ENCODE measurements around the gene MXRA8. TPM values are rescaled to one million over a fixed set of nuclear protein-coding genes. Genes with fewer than 3 reads are reported as not detected.

Gene MXRA8
- total RNA-seq, 1 experiment from 2014 or later: 5.0 TPM

- Mint-ChIP-seq H3K4me1 (ENCODE audit: low read depth, unreplicated experiment) (no peaks in the 10 kb centered on the region), H3K4me3 (ENCODE audit: unreplicated experiment) (no peak overlapping the region), H3K9me3 (ENCODE audit: unreplicated experiment) (no peaks in the 10 kb centered on the region), H3K36me3 (ENCODE audit: insufficient read depth, unreplicated experiment) (peaks cover 50% of the 10 kb centered on the region), H3K27ac (ENCODE audit: unreplicated experiment) (no peak overlapping the region), H3K27me3 (ENCODE audit: insufficient read depth, unreplicated experiment) (no peaks in the 10 kb centered on the region)
- Histone ChIP-seq H3K36me3 (ENCODE audit: control insufficient read depth, insufficient read depth, low read length) (no peaks in the 10 kb centered on the region), H3K4me3 (ENCODE audit: low read depth, low read length) (no peak overlapping the region), H3K27me3 (replicated peaks; ENCODE audit: control insufficient read depth, insufficient read depth, low read length) (no peaks in the 10 kb centered on the region), H3K9me3 (no peaks in the 10 kb centered on the region), H3K4me1 (0 out of 2 replicates have a peak, but pooled peaks cover 4% of the 10 kb centered on the region)
- intact Hi-C loops (cut with micrococcal nuclease; ENCODE audit: unreplicated experiment): no loop called here
- TF ChIP-seq CTCF (IDR thresholded peaks at IDR 0.05; ENCODE audit: insufficient read depth in 1 of 2, low read depth in 1 of 2, low read length in 1 of 2, severe bottlenecking in 1 of 2, unreplicated experiment in 1 of 2): no peak
- ChIA-PET POLR2A (no interaction called here), CTCF (no interaction called here)
- no TSS peak for BruUV-seq (replicated peaks)
- no peak for DNase-seq
Observed at GRCh38 chr1:1330366-1331067, 27.8 kb downstream of the MXRA8 start.

GRCh38 chr1:1329304-1330210 lies 28.8 kb downstream of the MXRA8 start:
- Histone ChIP-seq H3K9me3 (no peaks in the 10 kb centered on the region), H3K4me1 (0 out of 2 replicates have a peak, but pooled peaks cover 5% of the 10 kb centered on the region), H3K27me3 (replicated peaks; ENCODE audit: control insufficient read depth, insufficient read depth, low read length) (no peaks in the 10 kb centered on the region), H3K4me3 (ENCODE audit: low read depth, low read length) (no peak overlapping the region), H3K36me3 (ENCODE audit: control insufficient read depth, insufficient read depth, low read length) (no peaks in the 10 kb centered on the region)
- no peaks in the 10 kb centered on the region for H3K9me3 Mint-ChIP-seq (ENCODE audit: unreplicated experiment)
- ChIA-PET CTCF (no interaction called here), POLR2A (no interaction called here)
- H3K4me3 Mint-ChIP-seq (ENCODE audit: unreplicated experiment): no peak overlapping the region
- H3K27ac Mint-ChIP-seq (ENCODE audit: unreplicated experiment): no peak overlapping the region
- H3K4me1 Mint-ChIP-seq (ENCODE audit: low read depth, unreplicated experiment): no peaks in the 10 kb centered on the region
- DNase-seq: no peak
- H3K27me3 Mint-ChIP-seq (ENCODE audit: insufficient read depth, unreplicated experiment): no peaks in the 10 kb centered on the region
- TF ChIP-seq CTCF (IDR thresholded peaks at IDR 0.05; ENCODE audit: insufficient read depth in 1 of 2, low read depth in 1 of 2, low read length in 1 of 2, severe bottlenecking in 1 of 2, unreplicated experiment in 1 of 2): no peak
- H3K36me3 Mint-ChIP-seq (ENCODE audit: insufficient read depth, unreplicated experiment): peaks cover 51% of the 10 kb centered on the region
- no TSS peak for BruUV-seq (replicated peaks)
- intact Hi-C loops (cut with micrococcal nuclease; ENCODE audit: unreplicated experiment): no loop called here

GRCh38 chr1:1328254-1328653 lies 30.1 kb downstream of the MXRA8 start:
- Histone ChIP-seq H3K4me3 (ENCODE audit: low read depth, low read length) (no peak overlapping the region), H3K36me3 (ENCODE audit: control insufficient read depth, insufficient read depth, low read length) (no peaks in the 10 kb centered on the region), H3K9me3 (no peaks in the 10 kb centered on the region), H3K27me3 (replicated peaks; ENCODE audit: control insufficient read depth, insufficient read depth, low read length) (no peaks in the 10 kb centered on the region), H3K4me1 (0 out of 2 replicates have a peak, but pooled peaks cover 5% of the 10 kb centered on the region)
- no TSS peak for BruUV-seq (replicated peaks)
- Mint-ChIP-seq H3K27ac (ENCODE audit: unreplicated experiment) (no peak overlapping the region), H3K9me3 (ENCODE audit: unreplicated experiment) (no peaks in the 10 kb centered on the region), H3K4me3 (ENCODE audit: unreplicated experiment) (no peak overlapping the region), H3K4me1 (ENCODE audit: low read depth, unreplicated experiment) (peaks cover 6% of the 10 kb centered on the region), H3K27me3 (ENCODE audit: insufficient read depth, unreplicated experiment) (no peaks in the 10 kb centered on the region), H3K36me3 (ENCODE audit: insufficient read depth, unreplicated experiment) (peaks cover 44% of the 10 kb centered on the region)
- ChIA-PET CTCF (no interaction called here), POLR2A (no interaction called here)
- intact Hi-C loops (cut with micrococcal nuclease; ENCODE audit: unreplicated experiment): no loop called here
- TF ChIP-seq CTCF (IDR thresholded peaks at IDR 0.05; ENCODE audit: insufficient read depth in 1 of 2, low read depth in 1 of 2, low read length in 1 of 2, severe bottlenecking in 1 of 2, unreplicated experiment in 1 of 2): no peak
- DNase-seq: no peak
